Measurements from ENCODE around the gene MON1A.

- TF ChIP-seq CTCF (conservative IDR thresholded peaks at IDR 0.05 in 1 of 2, IDR thresholded peaks at IDR 0.05 in 1 of 2; ENCODE audit: extremely low read depth in 1 of 2, insufficient read depth in 1 of 2, low read depth in 1 of 2, low read length in 2 of 2) (no peak), EZH2 (IDR thresholded peaks at IDR 0.05; ENCODE audit: borderline replicate concordance, low read length) (no peak)
Measured at GRCh38 chr3:49928481-49929017, 1.1 kb downstream of the MON1A start.

Data from mammary epithelial cell (primary cell).